ENCODE results near the gene SLIT1.

DNA sequence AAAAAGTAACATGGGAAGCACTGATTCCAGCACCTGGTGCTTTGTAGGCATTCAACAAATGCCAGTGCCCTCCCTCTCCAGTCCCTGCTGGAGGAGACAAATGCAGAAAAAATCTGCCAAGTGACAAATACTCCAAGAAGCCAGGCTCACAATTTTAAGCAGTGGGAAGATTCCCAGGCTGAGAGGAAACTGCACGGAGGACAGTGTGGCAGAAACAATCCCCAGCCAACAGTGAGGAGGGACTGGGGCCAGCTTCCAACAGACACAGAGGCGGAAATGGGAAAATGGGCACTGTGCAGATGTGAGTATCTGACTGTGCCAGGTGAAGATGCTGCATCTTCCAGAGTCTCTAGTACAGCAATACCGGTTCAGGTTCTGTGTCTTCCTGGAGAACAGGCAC is 106.3 kb downstream of the SLIT1 start:
- TF ChIP-seq, protein P1, sequence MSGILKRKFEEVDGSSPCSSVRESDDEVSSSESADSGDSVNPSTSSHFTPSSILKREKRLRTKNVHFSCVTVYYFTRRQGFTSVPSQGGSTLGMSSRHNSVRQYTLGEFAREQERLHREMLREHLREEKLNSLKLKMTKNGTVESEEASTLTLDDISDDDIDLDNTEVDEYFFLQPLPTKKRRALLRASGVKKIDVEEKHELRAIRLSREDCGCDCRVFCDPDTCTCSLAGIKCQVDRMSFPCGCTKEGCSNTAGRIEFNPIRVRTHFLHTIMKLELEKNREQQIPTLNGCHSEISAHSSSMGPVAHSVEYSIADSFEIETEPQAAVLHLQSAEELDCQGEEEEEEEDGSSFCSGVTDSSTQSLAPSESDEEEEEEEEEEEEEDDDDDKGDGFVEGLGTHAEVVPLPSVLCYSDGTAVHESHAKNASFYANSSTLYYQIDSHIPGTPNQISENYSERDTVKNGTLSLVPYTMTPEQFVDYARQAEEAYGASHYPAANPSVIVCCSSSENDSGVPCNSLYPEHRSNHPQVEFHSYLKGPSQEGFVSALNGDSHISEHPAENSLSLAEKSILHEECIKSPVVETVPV (CRISPR knock-in tag; IDR thresholded peaks at IDR 0.05): no peak
- TF ChIP-seq ZFP3 (CRISPR knock-in tag; IDR thresholded peaks at IDR 0.05): no peak
- TF ChIP-seq, protein P2, sequence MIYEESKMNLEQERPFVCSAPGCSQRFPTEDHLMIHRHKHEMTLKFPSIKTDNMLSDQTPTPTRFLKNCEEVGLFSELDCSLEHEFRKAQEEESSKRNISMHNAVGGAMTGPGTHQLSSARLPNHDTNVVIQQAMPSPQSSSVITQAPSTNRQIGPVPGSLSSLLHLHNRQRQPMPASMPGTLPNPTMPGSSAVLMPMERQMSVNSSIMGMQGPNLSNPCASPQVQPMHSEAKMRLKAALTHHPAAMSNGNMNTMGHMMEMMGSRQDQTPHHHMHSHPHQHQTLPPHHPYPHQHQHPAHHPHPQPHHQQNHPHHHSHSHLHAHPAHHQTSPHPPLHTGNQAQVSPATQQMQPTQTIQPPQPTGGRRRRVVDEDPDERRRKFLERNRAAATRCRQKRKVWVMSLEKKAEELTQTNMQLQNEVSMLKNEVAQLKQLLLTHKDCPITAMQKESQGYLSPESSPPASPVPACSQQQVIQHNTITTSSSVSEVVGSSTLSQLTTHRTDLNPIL (CRISPR knock-in tag; IDR thresholded peaks at IDR 0.05; ENCODE audit: low read depth): no peak
- TF ChIP-seq, protein P3, sequence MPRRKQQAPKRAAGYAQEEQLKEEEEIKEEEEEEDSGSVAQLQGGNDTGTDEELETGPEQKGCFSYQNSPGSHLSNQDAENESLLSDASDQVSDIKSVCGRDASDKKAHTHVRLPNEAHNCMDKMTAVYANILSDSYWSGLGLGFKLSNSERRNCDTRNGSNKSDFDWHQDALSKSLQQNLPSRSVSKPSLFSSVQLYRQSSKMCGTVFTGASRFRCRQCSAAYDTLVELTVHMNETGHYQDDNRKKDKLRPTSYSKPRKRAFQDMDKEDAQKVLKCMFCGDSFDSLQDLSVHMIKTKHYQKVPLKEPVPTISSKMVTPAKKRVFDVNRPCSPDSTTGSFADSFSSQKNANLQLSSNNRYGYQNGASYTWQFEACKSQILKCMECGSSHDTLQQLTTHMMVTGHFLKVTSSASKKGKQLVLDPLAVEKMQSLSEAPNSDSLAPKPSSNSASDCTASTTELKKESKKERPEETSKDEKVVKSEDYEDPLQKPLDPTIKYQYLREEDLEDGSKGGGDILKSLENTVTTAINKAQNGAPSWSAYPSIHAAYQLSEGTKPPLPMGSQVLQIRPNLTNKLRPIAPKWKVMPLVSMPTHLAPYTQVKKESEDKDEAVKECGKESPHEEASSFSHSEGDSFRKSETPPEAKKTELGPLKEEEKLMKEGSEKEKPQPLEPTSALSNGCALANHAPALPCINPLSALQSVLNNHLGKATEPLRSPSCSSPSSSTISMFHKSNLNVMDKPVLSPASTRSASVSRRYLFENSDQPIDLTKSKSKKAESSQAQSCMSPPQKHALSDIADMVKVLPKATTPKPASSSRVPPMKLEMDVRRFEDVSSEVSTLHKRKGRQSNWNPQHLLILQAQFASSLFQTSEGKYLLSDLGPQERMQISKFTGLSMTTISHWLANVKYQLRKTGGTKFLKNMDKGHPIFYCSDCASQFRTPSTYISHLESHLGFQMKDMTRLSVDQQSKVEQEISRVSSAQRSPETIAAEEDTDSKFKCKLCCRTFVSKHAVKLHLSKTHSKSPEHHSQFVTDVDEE (CRISPR knock-in tag; IDR thresholded peaks at IDR 0.05): no peak
- TF ChIP-seq OSR1 (CRISPR knock-in tag; IDR thresholded peaks at IDR 0.05): no peak
- no peak for TF ChIP-seq ZNF8 (CRISPR knock-in tag; IDR thresholded peaks at IDR 0.05)
- no peak for TF ChIP-seq RARB (CRISPR knock-in tag; IDR thresholded peaks at IDR 0.05)
